GDM1 (cell line): ENCODE data around the gene TPBGL.
"Not testable (repeated sequence)": the region's sequence is repeated elsewhere in the genome, so short reads cannot be mapped to it uniquely, and the experiment has no call there.

Source experiments
- DNase-seq: peaks from one replicate; lab custom pipeline; 2025; lab: John Stamatoyannopoulos, UW

The TPBGL gene

GRCh38 chr11:75272821-75273301, 32.3 kb downstream of the TPBGL start:
- DNase-seq = no peak

- no peak for DNase-seq
Observed at GRCh38 chr11:75273411-75274391, 33.1 kb downstream of the TPBGL start.

- not testable (repeated sequence) for DNase-seq
Observed at GRCh38 chr11:75274716-75275115, 34.1 kb downstream of the TPBGL start.

GRCh38 chr11:75275581-75275980, 35.0 kb downstream of the TPBGL start:
- peak; percentile 88 for DNase-seq

- no peak for DNase-seq
Observed at GRCh38 chr11:75276186-75276585, 35.6 kb downstream of the TPBGL start.

- DNase-seq = no peak
Observed at GRCh38 chr11:75276686-75277085, 36.1 kb downstream of the TPBGL start.

- DNase-seq = no peak
Observed at GRCh38 chr11:75277211-75277805, 36.7 kb downstream of the TPBGL start.

- no peak for DNase-seq
Observed at GRCh38 chr11:75277991-75278790, 37.6 kb downstream of the TPBGL start.

GRCh38 chr11:75279273-75279672, 38.7 kb downstream of the TPBGL start:
- no peak for DNase-seq

- peak; percentile 55 for DNase-seq
Observed at GRCh38 chr11:75280227-75280701, 39.7 kb downstream of the TPBGL start.

GRCh38 chr11:75280770-75281468, 40.3 kb downstream of the TPBGL start:
- DNase-seq = no peak

- no peak for DNase-seq
Observed at GRCh38 chr11:75281469-75282095, 41.0 kb downstream of the TPBGL start.

GRCh38 chr11:75283391-75283931, 42.9 kb downstream of the TPBGL start:
- DNase-seq = no peak

- DNase-seq = no peak
Observed at GRCh38 chr11:75285776-75286360, 45.3 kb downstream of the TPBGL start.

- DNase-seq = no peak
Observed at GRCh38 chr11:75286826-75287465, 46.4 kb downstream of the TPBGL start.

- no peak for DNase-seq
Observed at GRCh38 chr11:75287579-75287978, 47.0 kb downstream of the TPBGL start.

GRCh38 chr11:75289511-75289760, 48.9 kb downstream of the TPBGL start:
- no peak for DNase-seq

GRCh38 chr11:75289919-75290318, 49.3 kb downstream of the TPBGL start:
- DNase-seq = no peak

- no peak for DNase-seq
Observed at GRCh38 chr11:75291741-75292140, 51.2 kb downstream of the TPBGL start.

- DNase-seq = no peak
Observed at GRCh38 chr11:75292943-75293342, 52.4 kb downstream of the TPBGL start.
